SK-N-SH (cell line): Measurements from ENCODE around the gene PNPLA5. TPM values are rescaled to one million over a fixed set of nuclear protein-coding genes. Genes with fewer than 3 reads are reported as not detected.

ENCODE experiments used
- CTCF ChIA-PET: fragments of 300-600, 350-600 bp; formaldehyde crosslinking; extraction: SDS; loops from one replicate; lab custom pipeline; 2021; lab: Yijun Ruan, JAX
- POLR2A ChIA-PET: fragments of 350-600 bp; sonication (Branson Sonifier 250); formaldehyde crosslinking; extraction: SDS; loops from one replicate; lab custom pipeline; 2020; ENCODE audit warnings: antibody characterized with exemption, inconsistent platforms; lab: Yijun Ruan, JAX
- DNase-seq: peaks from one replicate; pipeline ENCODE4 v3.0.0; 2012
- H2AFZ ChIP-seq: fragments of 200-600 bp; sonication (generic); 2 replicates; pipeline ENCODE4 v1.8.1; 2016; ENCODE audit warnings: antibody characterized with exemption, mild to moderate bottlenecking, low read depth
- H3F3A ChIP-seq: fragments of 200-600 bp; sonication (generic); replicated peaks from 2 replicates; pipeline ENCODE3; 2016; ENCODE audit warnings: antibody characterized with exemption, mild to moderate bottlenecking; ENCODE audit not compliant: insufficient read depth
- H3K27ac ChIP-seq, 2 experiments: fragments of 200-500 bp in 1 of 2; fragments of 200-600 bp in 1 of 2; sonication (Bioruptor generic) in 1 of 2; sonication (generic), shearing (Covaris generic) in 1 of 2; 2 replicates each; pipeline versions ENCODE4 v1.5.1 to v1.6.1; 2014 to 2016; ENCODE audit warnings: low read depth in 2 of 2, inconsistent platforms in 1 of 2, low read length in 1 of 2, mild to moderate bottlenecking in 1 of 2, mixed read lengths in 1 of 2
- H3K27me3 ChIP-seq: fragments of 200-600 bp; sonication (generic), shearing (Covaris generic); 2 replicates; pipeline ENCODE4 v1.6.1; 2016; ENCODE audit warnings: mixed run types; ENCODE audit not compliant: insufficient read depth
- H3K36me3 ChIP-seq, 2 experiments: fragments of 200-500 bp in 1 of 2; fragments of 200-600 bp in 1 of 2; sonication (Bioruptor generic) in 1 of 2; sonication (generic) in 1 of 2; replicated peaks in 1 of 2; 2 replicates each; pipeline versions ENCODE3 to v1.5.1; 2014 to 2016; ENCODE audit warnings: low read length in 1 of 2, mild to moderate bottlenecking in 1 of 2; ENCODE audit not compliant: insufficient read depth in 2 of 2, control insufficient read depth in 1 of 2
- H3K4me1 ChIP-seq, 2 experiments: fragments of 200-500 bp in 1 of 2; fragments of 200-600 bp in 1 of 2; sonication (Bioruptor generic) in 1 of 2; sonication (generic), shearing (Covaris generic) in 1 of 2; 2 replicates each; pipeline versions ENCODE4 v1.5.1 to v1.6.1; 2014 to 2016; ENCODE audit warnings: low read depth in 1 of 2, low read length in 1 of 2, mixed run types in 1 of 2; ENCODE audit not compliant: insufficient read depth in 2 of 2, control insufficient read depth in 1 of 2
- H3K4me2 ChIP-seq: fragments of 200-600 bp; sonication (generic), shearing (Covaris generic); 2 replicates; pipeline ENCODE4 v1.6.1; 2017; ENCODE audit warnings: mixed run types
- H3K4me3 ChIP-seq, 2 experiments: fragments of 200-500 bp in 1 of 2; fragments of 200-600 bp in 1 of 2; sonication (Bioruptor generic) in 1 of 2; sonication (generic), shearing (Covaris generic) in 1 of 2; 2 replicates each; pipeline versions ENCODE4 v1.5.1 to v1.8.1; 2014 to 2016; ENCODE audit warnings: low read depth in 2 of 2, inconsistent platforms in 1 of 2, low read length in 1 of 2, mild to moderate bottlenecking in 1 of 2, mixed read lengths in 1 of 2, moderate library complexity in 1 of 2
- H3K79me2 ChIP-seq: fragments of 200-600 bp; sonication (generic); 2 replicates; pipeline ENCODE4 v1.8.1; 2017; ENCODE audit warnings: mild to moderate bottlenecking; ENCODE audit not compliant: insufficient read depth
- H3K9ac ChIP-seq: fragments of 200-600 bp; sonication (generic); 2 replicates; pipeline ENCODE4 v1.6.1; 2017; ENCODE audit warnings: mixed run types
- H3K9me2 ChIP-seq: fragments of 200-600 bp; sonication (generic); 2 replicates; pipeline ENCODE4 v1.6.1; 2017; ENCODE audit warnings: mixed run types
- H3K9me3 ChIP-seq: fragments of 200-600 bp; sonication (generic); 2 replicates; pipeline ENCODE4 v1.6.1; 2017; ENCODE audit warnings: mixed run types, mild to moderate bottlenecking, moderate library complexity
- H4K20me1 ChIP-seq: fragments of 200-600 bp; sonication (generic); 2 replicates; pipeline ENCODE4 v1.6.1; 2017; ENCODE audit warnings: mild to moderate bottlenecking, mixed run types; ENCODE audit not compliant: insufficient read depth
- ELF1 ChIP-seq: IDR thresholded peaks from 2 replicates; pipeline ENCODE4 v1.4.0; 2012
- EP300 ChIP-seq, 2 experiments: IDR thresholded peaks; 2 replicates each; pipeline versions ENCODE4 v1.4.0 to v1.6.1; 2012; ENCODE audit warnings: borderline replicate concordance in 1 of 2, low read depth in 1 of 2, low read length in 1 of 2
- EZH2phosphoT487 ChIP-seq: fragments of 200-600 bp; sonication (generic); IDR thresholded peaks from 2 replicates; pipeline ENCODE4 v1.6.1; 2017; ENCODE audit warnings: low read depth, mixed run types, mild to moderate bottlenecking, antibody characterized with exemption, moderate library complexity, borderline replicate concordance
- FOXJ3 ChIP-seq: sonication (generic); formaldehyde crosslinking; IDR thresholded peaks from 2 replicates; pipeline ENCODE4 v1.5.1; 2020; ENCODE audit warnings: mild to moderate bottlenecking, missing genetic modification reagents
- GABPA ChIP-seq: IDR thresholded peaks from 2 replicates; pipeline ENCODE4 v1.4.0; 2012; ENCODE audit warnings: low read depth, mild to moderate bottlenecking
- GATA2 ChIP-seq: sonication (generic); formaldehyde crosslinking; IDR thresholded peaks from 2 replicates; pipeline ENCODE4 v1.5.0; 2020; ENCODE audit warnings: mild to moderate bottlenecking, missing genetic modification reagents
- JUND ChIP-seq: IDR thresholded peaks from 2 replicates; pipeline ENCODE4 v1.4.0; 2012
- MEF2A ChIP-seq: IDR thresholded peaks from 2 replicates; pipeline ENCODE4 v1.4.0; 2012; ENCODE audit warnings: low read depth, borderline replicate concordance
- NFIC ChIP-seq: IDR thresholded peaks from 2 replicates; pipeline ENCODE4 v1.4.0; 2012; ENCODE audit warnings: borderline replicate concordance
- NRF1 ChIP-seq: IDR thresholded peaks from 2 replicates; pipeline ENCODE4 v1.6.1; 2012; ENCODE audit warnings: low read depth, mild to moderate bottlenecking, low read length
- RAD21 ChIP-seq: IDR thresholded peaks from 2 replicates; pipeline ENCODE4 v1.6.1; 2012; ENCODE audit warnings: mild to moderate bottlenecking, low read length
- RCOR1 ChIP-seq: fragments of 150-350 bp; IDR thresholded peaks from 2 replicates; pipeline ENCODE4 v1.6.1; 2017; ENCODE audit warnings: antibody characterized with exemption, low read length
- RFX5 ChIP-seq: IDR thresholded peaks from 2 replicates; pipeline ENCODE4 v1.6.1; 2012; ENCODE audit warnings: mild to moderate bottlenecking, improper control_type of control experiment, low read length
- RXRA ChIP-seq: IDR thresholded peaks from 2 replicates; pipeline ENCODE4 v1.4.0; 2012; ENCODE audit warnings: low read depth, mild to moderate bottlenecking, borderline replicate concordance
- SIN3A ChIP-seq: IDR thresholded peaks from 2 replicates; pipeline ENCODE4 v1.6.1; 2012; ENCODE audit warnings: low read depth, mild to moderate bottlenecking, low read length, moderate library complexity, borderline replicate concordance
- SMC3 ChIP-seq: IDR thresholded peaks from 2 replicates; pipeline ENCODE4 v1.6.1; 2012; ENCODE audit warnings: low read depth, low read length, improper control_type of control experiment
- TCF12 ChIP-seq: IDR thresholded peaks from 2 replicates; pipeline ENCODE4 v1.4.0; 2012
- YY1 ChIP-seq: IDR thresholded peaks from 2 replicates; pipeline ENCODE4 v1.4.0; 2012; ENCODE audit warnings: low read depth, mild to moderate bottlenecking
- WGBS: methylation state at CpG from one replicate; pipeline ENCODE4 v1.1.6; 2017; ENCODE audit warnings: low lambda C conversion rate; 5-methylcytosine and 5-hydroxymethylcytosine counted together
- polyA plus RNA-seq, 3 experiments: library from polyadenylated mRNA; depleted of rRNA; stranded (reverse); fragments of >200 nt; gene quantifications; 2 replicates each; pipeline ENCODE4 v1.2.3, GENCODE V29; 2012
- TF ChIP-seq, protein P1 (sequence below): fragments of 200-600 bp; sonication (generic); IDR thresholded peaks from 2 replicates; pipeline ENCODE4 v1.6.1; 2017; ENCODE audit warnings: antibody characterized with exemption, mild to moderate bottlenecking, moderate library complexity
- TF ChIP-seq, protein P2 (sequence below): IDR thresholded peaks from 2 replicates; pipeline ENCODE4 v1.4.0; 2012; ENCODE audit warnings: low read depth

PNPLA5 gene
- polyA plus RNA-seq, 1 of the 3 experiments (the other 2 are of a cell fraction) = not detected

DNA sequence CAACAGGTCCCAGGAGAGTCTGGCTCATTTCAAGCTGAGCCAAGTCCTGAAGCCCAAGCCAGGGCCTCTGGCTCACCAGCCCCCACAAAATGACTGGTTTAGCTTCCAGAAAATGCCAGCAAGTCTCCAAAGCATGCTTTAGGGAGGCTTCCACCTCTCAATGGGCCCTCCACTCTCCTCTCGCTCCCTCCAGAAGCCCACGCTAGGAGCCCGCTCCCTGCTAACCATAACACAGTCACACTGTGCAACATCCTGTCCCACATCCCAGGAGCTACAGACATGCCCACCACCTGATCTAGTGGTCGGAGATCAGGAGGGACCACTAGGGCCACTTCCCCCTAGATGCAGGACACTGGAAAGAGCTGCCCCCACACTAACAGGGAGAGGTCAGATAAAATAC lies 36.4 kb downstream of the PNPLA5 start:
- H3K4me1 ChIP-seq = peaks cover 0 to 9% of the 10 kb centered on the region in 2 experiments; a peak in 1 of 4 replicates
- no peak for DNase-seq
- H3K4me3 ChIP-seq = no peak overlapping the region
- TF ChIP-seq GABPA (no peak), RFX5 (no peak)
- no peaks in the 10 kb centered on the region for H3F3A ChIP-seq
- no peak overlapping the region for H3K27ac ChIP-seq
- H2AFZ ChIP-seq = no peak overlapping the region
- no CpG with 5 or more reads among the region's 4 CpGs for whole genome bisulfite sequencing
- ChIA-PET POLR2A (no interaction called here), CTCF (no interaction called here)
- peaks cover 4% of the 10 kb centered on the region; the same call in 1 of the 2 replicates for H3K79me2 ChIP-seq
- no peak overlapping the region for H3K4me2 ChIP-seq
- H3K9me2 ChIP-seq = no peaks in the 10 kb centered on the region
- H3K9me3 ChIP-seq = no peaks in the 10 kb centered on the region
- no peaks in the 10 kb centered on the region for H4K20me1 ChIP-seq
- H3K27me3 ChIP-seq = no peaks in the 10 kb centered on the region
- H3K9ac ChIP-seq = no peak overlapping the region
- no peaks in the 10 kb centered on the region for H3K36me3 ChIP-seq

GRCh38 chr22:43854786-43855271 lies 37.0 kb downstream of the PNPLA5 start:
- Histone ChIP-seq H3K4me1 (peaks cover 0 to 9% of the 10 kb centered on the region in 2 experiments; a peak in 1 of 4 replicates), H3K9me2 (no peaks in the 10 kb centered on the region), H3K79me2 (peaks cover 4% of the 10 kb centered on the region; the same call in 1 of the 2 replicates), H3F3A (no peaks in the 10 kb centered on the region), H3K9me3 (no peaks in the 10 kb centered on the region), H4K20me1 (no peaks in the 10 kb centered on the region), H3K9ac (no peak overlapping the region), H3K36me3 (no peaks in the 10 kb centered on the region), H3K4me2 (no peak overlapping the region), H3K27me3 (no peaks in the 10 kb centered on the region), H3K27ac (no peak overlapping the region), H3K4me3 (no peak overlapping the region), H2AFZ (no peak overlapping the region)
- ChIA-PET CTCF (no interaction called here), POLR2A (no interaction called here)
- TF ChIP-seq FOXJ3 (CRISPR knock-in tag) (no peak), GATA2 (CRISPR knock-in tag) (no peak), EP300 (IDR thresholded peaks at IDR 0.05; ENCODE audit: borderline replicate concordance in 1 of 2, low read depth in 1 of 2, low read length in 1 of 2) (no peak), NRF1 (no peak), RFX5 (no peak), SIN3A (no peak), TCF12 (no peak), RAD21 (no peak), JUND (no peak), RXRA (no peak), NFIC (no peak), RCOR1 (no peak), GABPA (no peak), EZH2phosphoT487 (no peak), YY1 (no peak), MEF2A (no peak), SMC3 (no peak), ELF1 (no peak)
- TF ChIP-seq, protein P1, sequence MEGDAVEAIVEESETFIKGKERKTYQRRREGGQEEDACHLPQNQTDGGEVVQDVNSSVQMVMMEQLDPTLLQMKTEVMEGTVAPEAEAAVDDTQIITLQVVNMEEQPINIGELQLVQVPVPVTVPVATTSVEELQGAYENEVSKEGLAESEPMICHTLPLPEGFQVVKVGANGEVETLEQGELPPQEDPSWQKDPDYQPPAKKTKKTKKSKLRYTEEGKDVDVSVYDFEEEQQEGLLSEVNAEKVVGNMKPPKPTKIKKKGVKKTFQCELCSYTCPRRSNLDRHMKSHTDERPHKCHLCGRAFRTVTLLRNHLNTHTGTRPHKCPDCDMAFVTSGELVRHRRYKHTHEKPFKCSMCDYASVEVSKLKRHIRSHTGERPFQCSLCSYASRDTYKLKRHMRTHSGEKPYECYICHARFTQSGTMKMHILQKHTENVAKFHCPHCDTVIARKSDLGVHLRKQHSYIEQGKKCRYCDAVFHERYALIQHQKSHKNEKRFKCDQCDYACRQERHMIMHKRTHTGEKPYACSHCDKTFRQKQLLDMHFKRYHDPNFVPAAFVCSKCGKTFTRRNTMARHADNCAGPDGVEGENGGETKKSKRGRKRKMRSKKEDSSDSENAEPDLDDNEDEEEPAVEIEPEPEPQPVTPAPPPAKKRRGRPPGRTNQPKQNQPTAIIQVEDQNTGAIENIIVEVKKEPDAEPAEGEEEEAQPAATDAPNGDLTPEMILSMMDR = no peak
- TF ChIP-seq, protein P2, sequence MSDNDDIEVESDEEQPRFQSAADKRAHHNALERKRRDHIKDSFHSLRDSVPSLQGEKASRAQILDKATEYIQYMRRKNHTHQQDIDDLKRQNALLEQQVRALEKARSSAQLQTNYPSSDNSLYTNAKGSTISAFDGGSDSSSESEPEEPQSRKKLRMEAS = no peak
- 100% methylated on average over 4 of the region's 13 CpGs for WGBS
- no peak for DNase-seq
